IPS DF 4.7 (cell line): Measurements from ENCODE around the gene RBM15B.

Source experiments
- DNase-seq: peaks from one replicate; pipeline ENCODE4 v3.0.0-alpha.2; 2013; ENCODE audit warnings: low spot score; ENCODE audit errors: extremely low read depth

The RBM15B gene

GRCh38 chr3:51445544-51446280 is 54.6 kb downstream of the RBM15B start:
- DNase-seq = no peak
